Bronchial epithelial cell (primary cell): ENCODE measurements around the gene IGF2BP2. TPM values are rescaled to one million over a fixed set of nuclear protein-coding genes. Genes with fewer than 3 reads are reported as not detected.

ENCODE experiments used
- DNase-seq: peaks from one replicate; pipeline ENCODE4 v3.0.0-alpha.2; 2010; ENCODE audit warnings: low read depth
- FAIRE-seq: peaks from 2 replicates; lab custom pipeline; 2011; peaks lifted over from hg19 to GRCh38; lab: Jason Lieb, UNC
- H3K27me3 ChIP-seq: 2 replicates; pipeline ENCODE4 v1.5.1; 2011; ENCODE audit warnings: low read length; ENCODE audit not compliant: control insufficient read depth, insufficient read depth
- H3K36me3 ChIP-seq: 2 replicates; pipeline ENCODE4 v1.5.1; 2011; ENCODE audit warnings: low read length; ENCODE audit not compliant: control insufficient read depth, insufficient read depth
- H3K4me3 ChIP-seq: 2 replicates; pipeline ENCODE4 v1.5.1; 2011; ENCODE audit warnings: mild to moderate bottlenecking, low read depth, low read length, control low read depth
- CTCF ChIP-seq: IDR thresholded peaks from 2 replicates; pipeline ENCODE4 v1.5.1; 2011; ENCODE audit warnings: mild to moderate bottlenecking, moderate library complexity, low read length, control low read depth, inconsistent platforms; ENCODE audit not compliant: insufficient read depth, severe bottlenecking
- total RNA-seq: library from RNA; depleted of rRNA; stranded (reverse); fragments of >200 nt; gene quantifications from 2 replicates; pipeline ENCODE4 v1.2.1, GENCODE V29; 2014

Gene IGF2BP2
- total RNA-seq, 1 donor from 2014 or later = 37.1 TPM

- Histone ChIP-seq H3K4me3 (no peak overlapping the region), H3K36me3 (no peaks in the 10 kb centered on the region), H3K27me3 (no peaks in the 10 kb centered on the region)
- TF ChIP-seq CTCF = no peak
- DNase-seq = no peak
- FAIRE-seq = no peak
These were observed 98.4 kb downstream of the IGF2BP2 start for GRCh38 chr3:185726254-185726967.

- no peaks in the 10 kb centered on the region for H3K36me3 ChIP-seq
- FAIRE-seq = no peak
These were observed 100.1 kb downstream of the IGF2BP2 start for GRCh38 chr3:185724761-185725160.

GRCh38 chr3:185724251-185724650, 100.6 kb downstream of the IGF2BP2 start:
- TF ChIP-seq CTCF = no peak
- Histone ChIP-seq H3K36me3 (no peaks in the 10 kb centered on the region), H3K27me3 (no peaks in the 10 kb centered on the region), H3K4me3 (no peak overlapping the region)
- no peak for FAIRE-seq
- no peak for DNase-seq

More at GRCh38 chr3:185724761-185725160, 100.1 kb downstream of the IGF2BP2 start:
- DNase-seq = no peak
- H3K4me3 ChIP-seq = no peak overlapping the region
- no peak for TF ChIP-seq CTCF
- no peaks in the 10 kb centered on the region for H3K27me3 ChIP-seq

DNA sequence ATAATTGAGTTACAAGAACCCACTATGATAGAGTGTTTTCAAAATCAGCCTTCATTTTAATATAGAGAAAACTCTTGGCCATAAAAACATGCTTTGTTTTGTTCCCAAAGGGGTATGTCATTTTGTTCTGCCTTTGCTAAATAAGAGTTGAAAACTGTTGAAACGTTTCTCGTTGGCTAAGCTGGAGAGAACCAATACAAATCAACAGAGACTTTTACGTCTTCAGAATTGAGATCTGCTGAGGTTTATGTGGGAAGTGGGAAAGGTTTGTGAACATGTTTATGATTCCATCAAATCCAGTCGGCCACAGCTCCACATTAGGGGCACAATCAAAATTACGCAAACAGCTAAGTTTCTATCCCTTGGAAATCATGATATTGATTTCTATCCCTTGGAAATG, 102.0 kb downstream of the IGF2BP2 start:
- DNase-seq = no peak
- H3K27me3 ChIP-seq = no peaks in the 10 kb centered on the region
- no peak overlapping the region for H3K4me3 ChIP-seq
- FAIRE-seq = no peak
- H3K36me3 ChIP-seq = no peaks in the 10 kb centered on the region
- TF ChIP-seq CTCF = no peak

GRCh38 chr3:185721970-185722369, 102.9 kb downstream of the IGF2BP2 start:
- DNase-seq = no peak
- no peak for TF ChIP-seq CTCF
- H3K4me3 ChIP-seq = no peak overlapping the region
- FAIRE-seq = no peak
- no peaks in the 10 kb centered on the region for H3K36me3 ChIP-seq
- H3K27me3 ChIP-seq = no peaks in the 10 kb centered on the region

DNA sequence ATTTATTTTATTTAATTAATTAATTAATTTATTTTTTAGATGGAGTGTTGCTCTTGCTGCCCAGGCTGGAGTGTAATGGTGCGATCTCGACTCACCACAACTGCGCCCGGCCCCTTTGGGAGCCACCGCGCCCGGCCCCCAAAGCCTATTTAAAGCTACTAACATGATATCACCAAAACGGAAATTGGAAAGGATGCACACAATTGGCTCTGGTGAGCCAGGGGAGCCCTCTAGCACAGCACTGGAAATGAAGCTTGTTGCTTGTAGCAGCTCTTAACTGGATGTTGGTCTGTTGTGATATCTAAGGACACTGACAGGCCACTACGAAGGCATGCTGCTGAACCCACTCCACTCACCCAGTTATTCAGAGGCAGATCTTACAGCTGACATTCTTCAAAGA, 104.5 kb downstream of the IGF2BP2 start:
- FAIRE-seq = no peak
- DNase-seq = no peak
- no peaks in the 10 kb centered on the region for H3K27me3 ChIP-seq
- H3K36me3 ChIP-seq = no peaks in the 10 kb centered on the region
- no peak for TF ChIP-seq CTCF
- H3K4me3 ChIP-seq = no peak overlapping the region
